Loucy (cell line): ENCODE measurements around the gene INSIG2.

Experiments used
- H2AFZ ChIP-seq: fragments of 200-600 bp; sonication (generic); 2 replicates; pipeline ENCODE4 v1.6.0; 2016; ENCODE audit warnings: antibody characterized with exemption, mild to moderate bottlenecking, low read length, moderate library complexity
- H3F3A ChIP-seq: fragments of 200-600 bp; 2 replicates; pipeline ENCODE4 v1.6.0; 2016; ENCODE audit warnings: antibody characterized with exemption, low read depth, mild to moderate bottlenecking
- H3K27me3 ChIP-seq: fragments of 200-600 bp; sonication (generic); 2 replicates; pipeline ENCODE4 v1.6.1; 2014; ENCODE audit warnings: low read length, mild to moderate bottlenecking; ENCODE audit not compliant: insufficient read depth, poor library complexity, severe bottlenecking
- H3K36me3 ChIP-seq: fragments of 200-600 bp; sonication (generic); 2 replicates; pipeline ENCODE4 v1.6.1; 2016; ENCODE audit warnings: low read length; ENCODE audit not compliant: insufficient read depth
- H3K4me1 ChIP-seq: fragments of 200-600 bp; sonication (generic); 2 replicates; pipeline ENCODE4 v1.5.1; 2014; ENCODE audit warnings: low read length, mild to moderate bottlenecking; ENCODE audit not compliant: insufficient read depth, poor library complexity, severe bottlenecking
- H3K4me2 ChIP-seq: fragments of 200-600 bp; sonication (generic); 2 replicates; pipeline ENCODE4 v1.6.0; 2014; ENCODE audit warnings: antibody characterized with exemption, low read length, low read depth, mild to moderate bottlenecking; ENCODE audit not compliant: poor library complexity, severe bottlenecking
- H3K4me3 ChIP-seq: fragments of 200-600 bp; sonication (generic); 2 replicates; pipeline ENCODE4 v1.5.1; 2014; ENCODE audit warnings: low read length, mild to moderate bottlenecking, mixed read lengths; ENCODE audit not compliant: poor library complexity, severe bottlenecking
- H3K79me2 ChIP-seq: fragments of 200-600 bp; sonication (generic); 2 replicates; pipeline ENCODE4 v1.6.1; 2014; ENCODE audit warnings: low read length; ENCODE audit not compliant: insufficient read depth
- H3K9ac ChIP-seq: fragments of 200-600 bp; sonication (generic); 2 replicates; pipeline ENCODE4 v1.6.0; 2014; ENCODE audit warnings: mild to moderate bottlenecking, low read depth, low read length, moderate library complexity; ENCODE audit not compliant: poor library complexity, severe bottlenecking
- H3K9me2 ChIP-seq: fragments of 200-600 bp; sonication (generic); replicated peaks from 2 replicates; pipeline ENCODE4 v1.6.1; 2016; ENCODE audit warnings: low read depth, low read length, mixed read lengths
- H3K9me3 ChIP-seq: fragments of 200-600 bp; sonication (generic); 2 replicates; pipeline ENCODE4 v1.6.1; 2014; ENCODE audit warnings: mild to moderate bottlenecking, antibody characterized with exemption, low read length, low read depth; ENCODE audit not compliant: insufficient read depth
- H4K20me1 ChIP-seq: fragments of 200-600 bp; sonication (generic); 2 replicates; pipeline ENCODE4 v1.6.0; 2014; ENCODE audit warnings: antibody characterized with exemption, low read length, mild to moderate bottlenecking; ENCODE audit not compliant: insufficient read depth, poor library complexity, severe bottlenecking
- EZH2phosphoT487 ChIP-seq: fragments of 200-600 bp; IDR thresholded peaks from 2 replicates; pipeline ENCODE4 v1.6.1; 2018; ENCODE audit warnings: antibody characterized with exemption, mild to moderate bottlenecking, moderate library complexity, borderline replicate concordance
- TF ChIP-seq, protein P1 (sequence below): fragments of 200-600 bp; sonication (generic); conservative IDR thresholded peaks from 2 replicates; pipeline ENCODE4 v1.5.1; 2014; ENCODE audit warnings: mild to moderate bottlenecking, antibody characterized with exemption, low read length

Gene INSIG2

GRCh38 chr2:118120401-118120780 is 32.1 kb downstream of the INSIG2 start:
- Histone ChIP-seq H3K9me3 (no peaks in the 10 kb centered on the region), H3K9ac (no peak overlapping the region), H4K20me1 (no peaks in the 10 kb centered on the region), H3K9me2 (no peaks in the 10 kb centered on the region), H3K4me1 (peaks cover 19% of the 10 kb centered on the region), H3K27me3 (no peaks in the 10 kb centered on the region), H3K4me3 (no peak overlapping the region), H3K4me2 (no peak overlapping the region), H3K36me3 (no peaks in the 10 kb centered on the region), H3F3A (no peaks in the 10 kb centered on the region), H3K79me2 (no peaks in the 10 kb centered on the region), H2AFZ (no peak overlapping the region)
- TF ChIP-seq, protein P1, sequence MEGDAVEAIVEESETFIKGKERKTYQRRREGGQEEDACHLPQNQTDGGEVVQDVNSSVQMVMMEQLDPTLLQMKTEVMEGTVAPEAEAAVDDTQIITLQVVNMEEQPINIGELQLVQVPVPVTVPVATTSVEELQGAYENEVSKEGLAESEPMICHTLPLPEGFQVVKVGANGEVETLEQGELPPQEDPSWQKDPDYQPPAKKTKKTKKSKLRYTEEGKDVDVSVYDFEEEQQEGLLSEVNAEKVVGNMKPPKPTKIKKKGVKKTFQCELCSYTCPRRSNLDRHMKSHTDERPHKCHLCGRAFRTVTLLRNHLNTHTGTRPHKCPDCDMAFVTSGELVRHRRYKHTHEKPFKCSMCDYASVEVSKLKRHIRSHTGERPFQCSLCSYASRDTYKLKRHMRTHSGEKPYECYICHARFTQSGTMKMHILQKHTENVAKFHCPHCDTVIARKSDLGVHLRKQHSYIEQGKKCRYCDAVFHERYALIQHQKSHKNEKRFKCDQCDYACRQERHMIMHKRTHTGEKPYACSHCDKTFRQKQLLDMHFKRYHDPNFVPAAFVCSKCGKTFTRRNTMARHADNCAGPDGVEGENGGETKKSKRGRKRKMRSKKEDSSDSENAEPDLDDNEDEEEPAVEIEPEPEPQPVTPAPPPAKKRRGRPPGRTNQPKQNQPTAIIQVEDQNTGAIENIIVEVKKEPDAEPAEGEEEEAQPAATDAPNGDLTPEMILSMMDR = no peak
- TF ChIP-seq EZH2phosphoT487 = no peak

DNA sequence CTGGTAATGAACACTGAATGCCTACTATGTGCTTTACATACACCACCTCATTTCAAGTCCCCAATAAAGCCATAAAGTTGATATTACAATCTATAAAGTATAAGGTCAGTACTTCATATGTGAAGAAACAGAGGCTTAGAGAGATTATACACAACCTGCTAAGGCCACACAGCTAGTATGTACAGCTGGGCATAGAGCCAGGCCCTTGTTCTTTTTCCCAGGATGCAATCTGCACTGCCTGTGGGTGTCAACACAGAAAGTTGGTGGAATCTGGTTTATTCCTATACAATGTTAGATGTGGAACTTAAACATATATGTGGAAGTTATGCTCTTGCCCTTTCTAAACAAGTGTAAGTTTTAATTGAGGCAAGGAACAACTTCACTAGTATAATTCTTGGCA is 32.8 kb downstream of the INSIG2 start:
- no peaks in the 10 kb centered on the region for H3K79me2 ChIP-seq
- H3K36me3 ChIP-seq = no peaks in the 10 kb centered on the region
- no peaks in the 10 kb centered on the region for H3K9me3 ChIP-seq
- H3K4me2 ChIP-seq = no peak overlapping the region
- peaks cover 19% of the 10 kb centered on the region for H3K4me1 ChIP-seq
- TF ChIP-seq EZH2phosphoT487 = no peak
- TF ChIP-seq, protein P1 = no peak
- H4K20me1 ChIP-seq = no peaks in the 10 kb centered on the region
- H3K9ac ChIP-seq = no peak overlapping the region
- no peaks in the 10 kb centered on the region for H3K9me2 ChIP-seq
- no peak overlapping the region for H3K4me3 ChIP-seq
- no peaks in the 10 kb centered on the region for H3F3A ChIP-seq
- no peak overlapping the region for H2AFZ ChIP-seq
- H3K27me3 ChIP-seq = no peaks in the 10 kb centered on the region

- H3F3A ChIP-seq = no peaks in the 10 kb centered on the region
- no peak overlapping the region for H3K4me3 ChIP-seq
- peaks cover 19% of the 10 kb centered on the region for H3K4me1 ChIP-seq
- H2AFZ ChIP-seq = no peak overlapping the region
- TF ChIP-seq, protein P1 = no peak
- TF ChIP-seq EZH2phosphoT487 = no peak
- H3K9me3 ChIP-seq = no peaks in the 10 kb centered on the region
- H3K79me2 ChIP-seq = no peaks in the 10 kb centered on the region
- H3K27me3 ChIP-seq = no peaks in the 10 kb centered on the region
- H3K9me2 ChIP-seq = no peaks in the 10 kb centered on the region
- no peaks in the 10 kb centered on the region for H3K36me3 ChIP-seq
- no peak overlapping the region for H3K4me2 ChIP-seq
- H3K9ac ChIP-seq = no peak overlapping the region
- no peaks in the 10 kb centered on the region for H4K20me1 ChIP-seq
These were observed 33.8 kb downstream of the INSIG2 start for GRCh38 chr2:118121986-118122524.
